ENCODE measurements around the gene STMN3. TPM values are rescaled to one million over a fixed set of nuclear protein-coding genes. Genes with fewer than 3 reads are reported as not detected.

The STMN3 gene
- total and polyA plus RNA-seq, 2 of the 8 experiments (the other 6 are each of a cell fraction or from before 2014, with no cell fraction given) = 51.5 to 63.1 TPM

- Histone ChIP-seq H2BK12ac (ENCODE audit: low read depth, low read length) (no peak overlapping the region), H3K9me3 (ENCODE audit: insufficient read depth in 2 of 2, low read depth in 1 of 2, low read length in 1 of 2) (no peaks in the 10 kb centered on the region), H3K56ac (replicated peaks; ENCODE audit: insufficient read length, low read depth, low read length) (no peak overlapping the region), H2BK15ac (ENCODE audit: low read length) (no peak overlapping the region), H4K5ac (ENCODE audit: insufficient read length, low read depth, low read length) (no peak overlapping the region), H3K9ac (replicated peaks in 1 of 4; ENCODE audit: extremely low read depth in 1 of 4, low read depth in 3 of 4, low read length in 3 of 4) (no peak overlapping the region), H2BK20ac (ENCODE audit: low read length) (no peak overlapping the region), H3K4me1 (replicated peaks in 1 of 4; ENCODE audit: control insufficient read depth in 3 of 4, insufficient read depth in 4 of 4, low read length in 3 of 4) (no peaks in the 10 kb centered on the region), H2BK5ac (ENCODE audit: low read depth, low read length) (no peak overlapping the region), H3K14ac (ENCODE audit: insufficient read length) (no peak overlapping the region), H3K23me2 (ENCODE audit: low read depth, low read length) (no peaks in the 10 kb centered on the region), H3K4me3 (ENCODE audit: extremely low read depth in 1 of 4, insufficient read depth in 2 of 4, low read depth in 3 of 4, low read length in 4 of 4) (no peak overlapping the region), H3K79me1 (ENCODE audit: low read depth, low read length) (no peaks in the 10 kb centered on the region), H4K8ac (ENCODE audit: extremely low read depth, insufficient read depth, low read length) (no peak overlapping the region), H3K4me2 (ENCODE audit: insufficient read depth in 1 of 2, low read depth in 2 of 2, low read length in 2 of 2) (no peak overlapping the region), H3K79me2 (ENCODE audit: control insufficient read depth in 1 of 2, insufficient read depth in 2 of 2, low read length in 2 of 2) (no peaks in the 10 kb centered on the region), H3K4ac (replicated peaks; ENCODE audit: insufficient read length, low read depth, low read length) (no peak overlapping the region), H3K36me3 (ENCODE audit: control insufficient read depth in 2 of 4, insufficient read depth in 4 of 4, low read length in 3 of 4) (peaks cover 0 to 18% (median 14%) of the 10 kb centered on the region in 4 experiments; a peak in 7 of 8 replicates), H3K27ac (ENCODE audit: low read depth, low read length) (no peak overlapping the region), H2BK120ac (replicated peaks; ENCODE audit: low read depth, low read length) (no peak overlapping the region), H3K23ac (ENCODE audit: insufficient read length) (no peak overlapping the region), H3K27me3 (replicated peaks in 1 of 4; ENCODE audit: control insufficient read depth in 3 of 4, extremely low read depth in 1 of 4, insufficient read depth in 3 of 4, low read length in 3 of 4) (no peaks in the 10 kb centered on the region), H2AK5ac (ENCODE audit: low read depth, low read length) (no peak overlapping the region), H2AFZ (ENCODE audit: low read length) (no peak overlapping the region), H4K20me1 (replicated peaks in 1 of 2; ENCODE audit: control insufficient read depth in 1 of 2, insufficient read depth in 2 of 2, low read length in 2 of 2) (peaks cover 0 to 12% of the 10 kb centered on the region in 2 experiments), H4K91ac (replicated peaks; ENCODE audit: insufficient read length, low read length) (no peak overlapping the region), H3K18ac (ENCODE audit: extremely low read depth, low read length) (no peak overlapping the region)
- TF ChIP-seq TBP (IDR thresholded peaks at IDR 0.05; ENCODE audit: low read depth, low read length) (no peak), RNF2 (IDR thresholded peaks at IDR 0.05; ENCODE audit: borderline replicate concordance, low read depth, low read length, missing control alignments, poor library complexity, severe bottlenecking) (no peak), KDM5A (IDR thresholded peaks at IDR 0.05; ENCODE audit: low read length) (no peak), E2F6 (IDR thresholded peaks at IDR 0.05) (no peak), CTBP2 (IDR thresholded peaks at IDR 0.05; ENCODE audit: borderline replicate concordance, insufficient read depth, insufficient read length, low read length) (no peak), SIRT6 (IDR thresholded peaks at IDR 0.05; ENCODE audit: low read length) (no peak), TCF12 (IDR thresholded peaks at IDR 0.05; ENCODE audit: low read depth, low read length) (no peak), SRF (IDR thresholded peaks at IDR 0.05; ENCODE audit: low read depth, low read length) (no peak), BCL11A (IDR thresholded peaks at IDR 0.05; ENCODE audit: low read depth in 2 of 2, low read length in 2 of 2) (no peak), MAX (IDR thresholded peaks at IDR 0.05) (no peak)
- CTCF ChIA-PET (ENCODE audit: partially characterized antibody) = interaction anchor here (1.1 to 1.6 kb wide), 2 partner anchors 20 to 55 kb away, joined by 3 read pairs; no protein-coding TSS in a partner anchor
- DNase-seq (ENCODE audit: low read depth in 1 of 2, low spot score in 2 of 2) = no peak
- POLR2A ChIA-PET (ENCODE audit: partially characterized antibody) = no interaction called here
- 86% methylated on average over 13 of the region's 13 CpGs; no CpG with 5 or more reads in 1 of the 2 experiments for WGBS, 2 experiments (ENCODE audit: extremely low coverage in 1 of 2, insufficient coverage in 1 of 2, insufficient read length in 1 of 2, insufficient replicate concordance in 2 of 2, low coverage in 1 of 2, low lambda C conversion rate in 2 of 2, missing lambda C conversion rate in 1 of 2)
- no peak for FAIRE-seq
Measured at GRCh38 chr20:63592661-63593060, 60.6 kb downstream of the STMN3 start.

Data from H1 (cell line).